Esophagus (tissue), 2 donors: ENCODE measurements around the gene SLC27A2. TPM values are rescaled to one million over a fixed set of nuclear protein-coding genes. Genes with fewer than 3 reads are reported as not detected.
"Not testable (repeated sequence)": the region's sequence is repeated elsewhere in the genome, so short reads cannot be mapped to it uniquely, and the experiment has no call there.

Experiments
- H3K27ac ChIP-seq, 2 donors: one replicate each; pipeline ENCODE4 v1.5.1; 2013; ENCODE audit warnings: low read depth in 2 of 2, mild to moderate bottlenecking in 2 of 2, inconsistent platforms in 1 of 2, low read length in 1 of 2, moderate library complexity in 1 of 2
- H3K27me3 ChIP-seq, 2 donors: one replicate each; pipeline ENCODE4 v1.6.1; 2013; ENCODE audit warnings: low read length in 2 of 2, control low read depth in 1 of 2, mild to moderate bottlenecking in 1 of 2; ENCODE audit not compliant: insufficient read depth in 2 of 2, control insufficient read depth in 1 of 2
- H3K36me3 ChIP-seq, 2 donors: one replicate each; pipeline ENCODE4 v1.6.1; 2013; ENCODE audit warnings: low read length in 1 of 2; ENCODE audit not compliant: control insufficient read depth in 2 of 2, insufficient read depth in 2 of 2
- H3K4me1 ChIP-seq, 2 donors: one replicate each; pipeline ENCODE4 v1.6.1; 2013; ENCODE audit warnings: low read length in 1 of 2; ENCODE audit not compliant: control insufficient read depth in 2 of 2, insufficient read depth in 2 of 2
- H3K4me3 ChIP-seq, 2 donors: one replicate each; pipeline ENCODE4 v1.5.1; 2013; ENCODE audit warnings: low read length in 2 of 2, mild to moderate bottlenecking in 2 of 2, low read depth in 1 of 2, moderate library complexity in 1 of 2
- H3K9me3 ChIP-seq, 2 donors: one replicate each; pipeline ENCODE4 v1.6.1; 2013; ENCODE audit warnings: mild to moderate bottlenecking in 2 of 2, low read depth in 1 of 2, low read length in 1 of 2, moderate library complexity in 1 of 2; ENCODE audit not compliant: control insufficient read depth in 2 of 2, insufficient read depth in 1 of 2
- WGBS, 2 donors: extraction: QIAGEN DNeasy Blood & Tissue Kit; methylation state at CpG; one replicate each; pipeline ENCODE4 v1.1.7; 2013; 5-methylcytosine and 5-hydroxymethylcytosine counted together
- polyA plus RNA-seq, 2 donors: library from polyadenylated mRNA; stranded (reverse); fragments of 200-250 nt; gene quantifications; one replicate each; pipeline ENCODE4 v1.2.3, GENCODE V29; 2013
- donor health status: healthy with polysubstance abuse.
- donor health status: Bipolar disorder and iron deficiency.

The SLC27A2 gene
- polyA plus RNA-seq, 2 donors: 2.0 to 2.7 TPM

- WGBS, 2 donors: 86 to 90% methylated on average over 2 of the region's 2 CpGs
- Histone ChIP-seq H3K27me3 (no peaks in the 10 kb centered on the region), H3K4me1 (no peaks in the 10 kb centered on the region), H3K27ac (no peak overlapping the region), H3K4me3 (no peak overlapping the region), H3K9me3 (no peaks in the 10 kb centered on the region), H3K36me3 (no peaks in the 10 kb centered on the region)
These were observed 38.6 kb upstream of the SLC27A2 start for GRCh38 chr15:50143255-50143860.

DNA sequence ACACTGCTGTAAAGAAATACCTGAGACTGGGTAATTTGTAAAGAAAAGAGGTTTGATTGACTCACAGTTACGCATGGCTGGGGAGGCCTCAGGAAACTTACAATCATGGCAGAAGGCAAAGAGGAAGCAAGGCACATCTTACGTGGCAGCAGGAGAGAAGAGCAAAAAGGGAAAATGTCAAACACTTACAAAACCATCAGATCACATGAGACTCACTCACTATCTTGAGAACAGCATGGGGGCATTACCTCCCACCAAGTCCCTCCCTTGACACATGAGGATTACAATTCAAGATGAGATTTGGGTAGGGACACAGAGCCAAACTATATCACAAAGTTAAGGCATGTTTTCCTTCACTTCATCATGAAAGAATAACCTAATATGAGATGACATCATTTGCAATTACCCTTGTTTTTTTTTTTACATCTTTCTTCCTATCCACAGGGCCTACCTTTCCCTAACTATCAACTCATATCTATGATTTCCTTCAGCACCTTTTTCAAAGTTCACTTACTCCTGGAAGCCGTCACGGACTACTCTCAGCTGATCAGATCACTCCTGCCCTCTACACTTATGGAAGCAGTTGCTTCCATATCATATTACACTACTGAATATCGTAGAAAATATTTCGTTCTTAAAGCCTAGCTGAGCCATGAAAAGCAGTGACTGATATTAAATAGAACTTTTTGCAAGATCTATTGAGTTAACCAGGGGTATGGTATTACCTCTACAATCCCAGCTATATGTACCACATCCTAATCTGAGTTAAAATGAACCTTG, 37.5 kb upstream of the SLC27A2 start:
- Histone ChIP-seq H3K27ac (no peak overlapping the region), H3K4me3 (no peak overlapping the region), H3K9me3 (no peaks in the 10 kb centered on the region), H3K4me1 (no peaks in the 10 kb centered on the region), H3K36me3 (no peaks in the 10 kb centered on the region), H3K27me3 (no peaks in the 10 kb centered on the region)
- WGBS, 2 donors: 70 to 74% methylated on average over 6 of the region's 6 CpGs

DNA sequence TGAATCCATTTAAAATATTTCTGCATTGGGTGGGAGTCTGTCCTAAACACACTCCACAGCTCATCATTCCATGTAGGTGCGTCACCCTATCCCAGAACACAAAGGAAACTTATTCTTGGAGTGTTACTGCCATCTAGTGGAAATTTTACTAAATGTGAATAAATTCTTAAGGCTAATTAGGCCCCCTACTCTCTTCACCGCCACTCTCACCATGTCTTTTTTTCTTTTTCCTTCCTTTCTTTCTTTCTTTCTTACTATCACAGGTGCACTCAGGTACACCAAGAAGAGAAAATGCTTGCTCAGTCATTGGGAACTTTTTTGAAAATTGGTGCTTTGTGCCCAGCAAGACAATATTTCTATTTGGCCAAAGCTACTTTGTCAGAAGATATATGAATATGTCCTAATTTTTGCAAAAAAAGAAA, 36.5 kb upstream of the SLC27A2 start:
- WGBS, 2 donors: 0 to 5% methylated on average over 2 of the region's 2 CpGs
- H3K36me3 ChIP-seq: no peaks in the 10 kb centered on the region

DNA sequence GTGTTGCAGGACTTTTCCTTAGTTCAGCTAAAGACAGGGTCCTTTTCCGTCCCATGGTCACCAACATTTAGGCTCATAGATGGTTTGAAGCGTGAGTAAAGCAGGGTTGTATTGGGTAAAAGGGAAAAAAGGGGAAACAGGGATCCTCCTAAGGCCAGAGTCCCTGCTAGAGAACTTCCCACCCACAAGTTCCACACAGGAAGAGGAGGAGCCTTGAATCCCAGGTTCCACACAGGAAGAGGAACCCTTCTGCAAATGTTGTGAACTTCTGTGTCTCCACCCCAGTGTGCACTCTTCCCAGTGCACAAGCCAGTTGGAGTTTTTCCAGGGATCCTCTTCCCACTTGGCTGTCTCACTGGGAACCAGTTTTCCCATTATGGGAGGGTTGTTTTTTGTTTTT, 35.4 kb upstream of the SLC27A2 start:
- WGBS, 2 donors: 88 to 95% methylated on average over 2 of the region's 2 CpGs
- Histone ChIP-seq H3K27me3 (no peaks in the 10 kb centered on the region), H3K36me3 (no peaks in the 10 kb centered on the region), H3K4me3 (no peak overlapping the region), H3K9me3 (no peaks in the 10 kb centered on the region), H3K27ac (no peak overlapping the region), H3K4me1 (no peaks in the 10 kb centered on the region)

More for the DNA sequence above, 36.5 kb upstream of the SLC27A2 start:
- Histone ChIP-seq H3K9me3 (no peaks in the 10 kb centered on the region), H3K27ac (no peak overlapping the region), H3K4me3 (no peak overlapping the region), H3K4me1 (no peaks in the 10 kb centered on the region), H3K27me3 (no peaks in the 10 kb centered on the region)

DNA sequence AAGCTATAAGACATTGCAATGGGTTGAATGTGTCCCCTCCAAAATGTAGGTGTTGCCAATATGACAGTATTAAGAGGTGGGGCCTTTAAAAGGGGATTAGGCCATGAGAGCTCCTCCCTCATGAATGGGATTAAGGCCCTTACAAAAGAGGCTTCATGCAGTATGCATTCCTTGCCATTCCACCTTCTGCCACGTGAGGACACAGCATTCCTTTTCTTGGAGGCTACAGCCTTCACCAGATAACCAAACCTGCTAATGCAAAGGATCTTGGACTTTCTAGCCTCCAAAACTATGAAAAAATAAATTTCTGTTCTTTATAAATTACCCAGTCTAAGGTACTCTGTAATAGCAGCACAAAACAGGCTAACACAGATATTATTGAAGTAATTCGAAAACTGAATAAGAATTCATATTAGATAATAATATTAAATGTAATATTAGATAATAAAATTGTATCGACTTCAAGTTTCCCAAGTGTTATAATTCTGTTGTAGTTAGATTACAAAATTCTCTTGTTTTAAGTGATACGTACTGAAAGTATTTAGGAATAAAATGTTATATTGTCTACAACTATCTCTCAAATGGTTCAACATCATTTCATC, 33.5 kb upstream of the SLC27A2 start:
- H3K27ac ChIP-seq: no peak overlapping the region
- no peaks in the 10 kb centered on the region for H3K27me3 ChIP-seq
- 76 to 80% methylated on average over 4 of the region's 4 CpGs for WGBS, 2 donors
- no peaks in the 10 kb centered on the region for H3K36me3 ChIP-seq
- no peaks in the 10 kb centered on the region for H3K4me1 ChIP-seq
- H3K4me3 ChIP-seq: no peak overlapping the region
- H3K9me3 ChIP-seq: no peaks in the 10 kb centered on the region

DNA sequence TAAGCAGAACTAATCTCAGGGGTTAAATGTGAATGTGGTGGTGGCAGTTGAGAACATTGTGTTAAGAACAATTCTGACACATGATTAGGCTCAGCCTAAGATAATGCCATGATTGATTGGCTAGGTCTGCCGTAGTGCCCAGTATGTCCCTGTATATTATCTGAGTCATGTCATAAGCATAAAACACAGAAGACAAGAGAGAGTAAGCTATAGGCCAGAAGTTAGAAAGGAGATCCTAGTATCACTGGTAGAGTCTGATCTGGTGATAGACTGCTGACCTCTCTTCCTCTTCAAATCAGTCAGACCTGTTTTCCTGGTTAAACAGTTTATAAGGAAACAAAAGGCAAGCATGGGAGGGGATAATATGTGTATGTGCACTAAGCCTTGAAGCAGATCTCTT, 32.9 kb upstream of the SLC27A2 start:
- Histone ChIP-seq H3K9me3 (no peaks in the 10 kb centered on the region), H3K36me3 (no peaks in the 10 kb centered on the region), H3K27ac (no peak overlapping the region), H3K27me3 (no peaks in the 10 kb centered on the region), H3K4me1 (no peaks in the 10 kb centered on the region), H3K4me3 (no peak overlapping the region)
- WGBS, 2 donors: 14 to 19% methylated on average over 1 of the region's 1 CpG

DNA sequence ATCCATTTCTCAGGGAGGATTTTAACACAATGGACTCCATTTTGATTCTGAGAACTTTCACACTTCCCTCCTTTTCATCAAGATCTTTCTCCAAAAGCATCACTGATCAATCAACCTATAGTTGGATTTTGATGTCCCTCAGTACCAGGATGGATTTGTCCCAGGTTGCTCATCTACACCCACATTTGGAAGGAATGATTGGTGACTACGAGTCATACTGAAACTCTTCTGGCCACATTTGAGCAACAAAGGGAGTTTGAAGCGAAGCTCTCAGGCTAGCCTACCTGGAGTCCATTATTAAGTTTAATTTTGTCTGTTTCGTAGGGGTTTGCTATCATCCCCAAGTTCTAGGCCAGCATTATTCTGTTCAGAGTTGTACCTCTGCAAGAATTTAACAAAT, 31.6 kb upstream of the SLC27A2 start:
- no peaks in the 10 kb centered on the region for H3K4me1 ChIP-seq
- no peaks in the 10 kb centered on the region for H3K9me3 ChIP-seq
- no peaks in the 10 kb centered on the region for H3K36me3 ChIP-seq
- no peak overlapping the region for H3K27ac ChIP-seq
- 86% methylated on average over 3 of the region's 3 CpGs for WGBS, 2 donors
- H3K27me3 ChIP-seq: no peaks in the 10 kb centered on the region
- no peak overlapping the region for H3K4me3 ChIP-seq

DNA sequence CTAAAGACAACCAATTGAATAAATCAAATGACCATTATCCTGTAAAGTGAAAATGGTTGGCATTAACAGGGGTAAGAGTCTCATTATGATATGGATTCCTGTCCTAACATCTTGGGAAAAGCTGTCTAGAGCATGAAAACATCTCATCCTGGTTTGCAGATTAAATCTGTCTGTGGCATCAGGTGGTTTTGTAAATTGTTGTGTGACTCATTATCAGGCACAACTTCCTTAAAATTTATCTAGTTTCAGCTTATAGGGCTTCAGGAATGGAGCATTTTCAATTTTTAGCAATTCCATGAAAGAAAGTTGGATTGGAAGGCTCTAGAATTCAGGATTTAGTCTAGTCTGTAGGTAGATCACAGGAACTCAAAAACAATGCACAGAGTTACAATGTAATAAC, 31.1 kb upstream of the SLC27A2 start:
- no peak overlapping the region for H3K27ac ChIP-seq
- no peaks in the 10 kb centered on the region for H3K4me1 ChIP-seq
- no peak overlapping the region for H3K4me3 ChIP-seq
- H3K9me3 ChIP-seq: no peaks in the 10 kb centered on the region
- H3K36me3 ChIP-seq: no peaks in the 10 kb centered on the region
- H3K27me3 ChIP-seq: no peaks in the 10 kb centered on the region

DNA sequence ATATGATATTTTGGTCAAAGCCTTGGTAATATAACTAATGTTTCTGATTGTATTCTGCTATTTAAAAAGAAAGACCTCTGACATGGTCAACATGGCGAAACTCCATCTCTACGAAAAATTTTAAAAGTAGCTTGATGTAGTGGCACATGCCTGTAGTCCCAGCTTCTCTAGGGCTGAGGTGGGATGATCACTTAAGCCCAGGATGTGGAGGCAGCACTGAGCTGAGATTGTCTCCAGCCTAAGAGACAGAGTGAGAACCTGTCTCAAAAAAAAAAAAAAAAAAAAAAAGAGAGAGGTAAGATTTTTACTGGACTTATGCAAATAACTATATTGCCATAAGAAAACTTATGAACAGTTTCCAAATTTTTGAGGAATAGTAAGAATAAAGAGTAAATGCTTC, 30.5 kb upstream of the SLC27A2 start:
- 91 to 94% methylated on average over 2 of the region's 2 CpGs for WGBS, 2 donors
- Histone ChIP-seq H3K9me3 (no peaks in the 10 kb centered on the region), H3K27me3 (no peaks in the 10 kb centered on the region), H3K4me1 (no peaks in the 10 kb centered on the region), H3K36me3 (no peaks in the 10 kb centered on the region), H3K4me3 (no peak overlapping the region), H3K27ac (no peak overlapping the region)

DNA sequence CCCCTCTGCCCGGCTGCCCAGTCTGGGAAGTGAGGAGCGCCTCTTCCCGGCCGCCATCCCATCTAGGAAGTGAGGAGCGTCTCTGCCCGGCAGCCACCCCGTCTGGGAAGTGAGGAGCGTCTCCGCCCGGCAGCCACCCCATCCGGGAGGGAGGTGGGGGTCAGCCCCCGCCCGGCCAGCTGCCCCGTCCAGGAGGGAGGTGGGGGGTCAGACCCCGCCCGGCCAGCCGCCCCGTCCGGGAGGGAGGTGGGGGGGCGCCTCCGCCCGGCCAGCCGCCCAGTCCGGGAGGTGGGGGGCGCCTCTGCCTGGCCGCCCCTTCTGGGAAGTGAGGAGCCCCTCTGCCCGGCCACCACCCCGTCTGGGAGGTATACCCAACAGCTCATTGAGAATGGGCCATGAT, 23.8 kb upstream of the SLC27A2 start:
- not testable (repeated sequence) for H3K27me3 ChIP-seq, H3K36me3 ChIP-seq, H3K4me1 ChIP-seq, H3K9me3 ChIP-seq, H3K27ac ChIP-seq, H3K4me3 ChIP-seq
- WGBS, 2 donors: 94 to 97% methylated on average over 20 to 27 of the region's 28 CpGs
